Measurements from ENCODE around the gene HRH1.
"Not testable (repeated sequence)": the region's sequence is repeated elsewhere in the genome, so short reads cannot be mapped to it uniquely, and the experiment has no call there.

Gene HRH1

GRCh38 chr3:11143476-11143875, 10.8 kb upstream of the HRH1 start:
- no peak for DNase-seq

GRCh38 chr3:11144996-11145395, 9.3 kb upstream of the HRH1 start:
- no peak for DNase-seq

- no peak for DNase-seq
Observed at GRCh38 chr3:11145888-11146287, 8.4 kb upstream of the HRH1 start.

- DNase-seq: no peak
Observed at GRCh38 chr3:11146773-11147660, 7.3 kb upstream of the HRH1 start.

GRCh38 chr3:11150256-11150655, 4.0 kb upstream of the HRH1 start:
- DNase-seq: no peak

GRCh38 chr3:11152301-11152700, 2.0 kb upstream of the HRH1 start:
- DNase-seq: no peak

- DNase-seq: no peak
Observed at GRCh38 chr3:11154953-11155325, 646 bp downstream of the HRH1 start.

GRCh38 chr3:11155341-11156025, 1.2 kb downstream of the HRH1 start:
- DNase-seq: peak; percentile 63

- no peak for DNase-seq
Observed at GRCh38 chr3:11156026-11156410, 1.7 kb downstream of the HRH1 start.

GRCh38 chr3:11157421-11157820, 3.1 kb downstream of the HRH1 start:
- no peak for DNase-seq

- no peak for DNase-seq
Observed at GRCh38 chr3:11159421-11159904, 5.2 kb downstream of the HRH1 start.

- DNase-seq: no peak
Observed at GRCh38 chr3:11161666-11162065, 7.4 kb downstream of the HRH1 start.

GRCh38 chr3:11162401-11163345, 8.4 kb downstream of the HRH1 start:
- DNase-seq: no peak

GRCh38 chr3:11164607-11165006, 10.3 kb downstream of the HRH1 start:
- DNase-seq: no peak

GRCh38 chr3:11165476-11165875, 11.2 kb downstream of the HRH1 start:
- no peak for DNase-seq

- not testable (repeated sequence) for DNase-seq
Observed at GRCh38 chr3:11166807-11167400, 12.6 kb downstream of the HRH1 start.

- no peak for DNase-seq
Observed at GRCh38 chr3:11167590-11167989, 13.3 kb downstream of the HRH1 start.

- no peak for DNase-seq
Observed at GRCh38 chr3:11168406-11168805, 14.1 kb downstream of the HRH1 start.

- DNase-seq: no peak
Observed at GRCh38 chr3:11168881-11169805, 14.8 kb downstream of the HRH1 start.

- no peak for DNase-seq
Observed at GRCh38 chr3:11170052-11170770, 15.9 kb downstream of the HRH1 start.

Data from NCI-H82 (cell line).